CD14-positive monocyte (primary cell): ENCODE data around the gene PLXNA4. TPM values are rescaled to one million over a fixed set of nuclear protein-coding genes. Genes with fewer than 3 reads are reported as not detected.

Experiments used
- DNase-seq, 3 donors: peaks; one replicate each; pipeline ENCODE4 v3.0.0-alpha.2; 2011 to 2022
- H2AFZ ChIP-seq: 2 replicates; pipeline ENCODE4 v1.6.0; 2012; ENCODE audit warnings: mild to moderate bottlenecking, low read depth, low read length, inconsistent platforms; ENCODE audit not compliant: insufficient read depth, poor library complexity, severe bottlenecking
- H3K27ac ChIP-seq, 2 donors: 1 replicate in 1 of 2; 2 replicates in 1 of 2; pipeline ENCODE4 v1.5.1; 2012 to 2013; ENCODE audit warnings: low read length in 2 of 2, control low read depth in 1 of 2, inconsistent platforms in 1 of 2, low read depth in 1 of 2, mild to moderate bottlenecking in 1 of 2
- H3K27me3 ChIP-seq, 2 donors: one replicate each; pipeline versions ENCODE4 v1.6.0 to v1.6.1; 2011 to 2013; ENCODE audit warnings: low read length in 2 of 2; ENCODE audit not compliant: control insufficient read depth in 2 of 2, insufficient read depth in 2 of 2
- H3K36me3 ChIP-seq, 2 donors: replicated peaks in 1 of 2; 1 replicate in 1 of 2; 2 replicates in 1 of 2; pipeline versions ENCODE4 v1.5.1 to v1.6.1; 2012 to 2013; ENCODE audit warnings: low read length in 2 of 2, control low read depth in 1 of 2, inconsistent platforms in 1 of 2, mild to moderate bottlenecking in 1 of 2; ENCODE audit not compliant: insufficient read depth in 2 of 2, control insufficient read depth in 1 of 2
- H3K4me1 ChIP-seq, 2 donors: 1 replicate in 1 of 2; 2 replicates in 1 of 2; pipeline versions ENCODE4 v1.5.1 to v1.6.1; 2012 to 2013; ENCODE audit warnings: low read length in 2 of 2, control low read depth in 1 of 2, inconsistent platforms in 1 of 2, mild to moderate bottlenecking in 1 of 2, moderate library complexity in 1 of 2; ENCODE audit not compliant: insufficient read depth in 2 of 2, control insufficient read depth in 1 of 2
- H3K4me2 ChIP-seq: replicated peaks from 2 replicates; pipeline ENCODE3; 2012; ENCODE audit warnings: low read length, moderate library complexity, mild to moderate bottlenecking; ENCODE audit not compliant: poor library complexity, severe bottlenecking; ENCODE audit errors: extremely low read depth
- H3K4me3 ChIP-seq, 3 experiments: fragments of 200-600 bp in 1 of 3; sonication (generic) in 1 of 3; replicated peaks in 1 of 3; 1 replicate in 2 of 3; 2 replicates in 1 of 3; pipeline ENCODE4 v1.5.1; 2011 to 2013; ENCODE audit warnings: low read length in 3 of 3, mild to moderate bottlenecking in 3 of 3, control low read depth in 2 of 3, low read depth in 2 of 3, inconsistent platforms in 1 of 3, moderate library complexity in 1 of 3
- H3K79me2 ChIP-seq: 2 replicates; pipeline ENCODE4 v1.6.0; 2012; ENCODE audit warnings: mild to moderate bottlenecking, control low read depth, inconsistent platforms, low read length, moderate library complexity; ENCODE audit not compliant: insufficient read depth
- H3K9ac ChIP-seq: 2 replicates; pipeline ENCODE4 v1.6.0; 2017; ENCODE audit warnings: low read length, mild to moderate bottlenecking; ENCODE audit not compliant: insufficient read depth, poor library complexity, severe bottlenecking
- H3K9me3 ChIP-seq, 2 donors: replicated peaks in 1 of 2; 1 replicate in 1 of 2; 2 replicates in 1 of 2; pipeline versions ENCODE4 v1.5.1 to v1.6.1; 2012 to 2013; ENCODE audit warnings: low read length in 2 of 2, control low read depth in 1 of 2; ENCODE audit not compliant: control insufficient read depth in 1 of 2, insufficient read depth in 1 of 2
- H4K20me1 ChIP-seq: 2 replicates; pipeline ENCODE4 v1.6.0; 2012; ENCODE audit warnings: mild to moderate bottlenecking, low read length, control low read depth, moderate library complexity; ENCODE audit not compliant: insufficient read depth
- H3K27ac Mint-ChIP-seq, 7 donors: one replicate each; pipeline ENCODE4 v1.8.0; 2020; ENCODE audit warnings: mild to moderate bottlenecking in 7 of 7, mixed read lengths in 7 of 7, moderate library complexity in 6 of 7, inconsistent platforms in 2 of 7
- H3K27me3 Mint-ChIP-seq, 3 donors: one replicate each; pipeline ENCODE4 v1.8.0; 2021 to 2022; ENCODE audit warnings: low read depth in 3 of 3, mild to moderate bottlenecking in 3 of 3, mixed read lengths in 3 of 3, moderate library complexity in 3 of 3, inconsistent platforms in 1 of 3
- H3K36me3 Mint-ChIP-seq, 2 donors: one replicate each; pipeline ENCODE4 v1.8.0; 2020; ENCODE audit warnings: mixed read lengths in 2 of 2, inconsistent platforms in 1 of 2, mild to moderate bottlenecking in 1 of 2
- H3K4me1 Mint-ChIP-seq: one replicate; pipeline ENCODE4 v1.8.0; 2020; ENCODE audit warnings: mild to moderate bottlenecking, mixed read lengths
- H3K4me3 Mint-ChIP-seq, 2 donors: one replicate each; pipeline ENCODE4 v1.8.0; 2020; ENCODE audit warnings: mild to moderate bottlenecking in 2 of 2, mixed read lengths in 2 of 2, moderate library complexity in 1 of 2
- H3K9me3 Mint-ChIP-seq, 7 donors: one replicate each; pipeline ENCODE4 v1.8.0; 2020 to 2022; ENCODE audit warnings: mixed read lengths in 7 of 7, mild to moderate bottlenecking in 6 of 7, moderate library complexity in 6 of 7, inconsistent platforms in 2 of 7
- CTCF ChIP-seq: fragments of 200-600 bp; IDR thresholded peaks from one replicate; pipeline ENCODE4 v1.8.0; 2022; ENCODE audit warnings: antibody characterized with exemption, mild to moderate bottlenecking
- WGBS: methylation state at CpG from one replicate; pipeline ENCODE4 v1.1.5; 2013; ENCODE audit warnings: missing lambda C conversion rate; ENCODE audit not compliant: insufficient coverage; 5-methylcytosine and 5-hydroxymethylcytosine counted together
- intact Hi-C, 2 donors: fragments of 100-400 bp; cut with micrococcal nuclease; formaldehyde crosslinking; loops; one replicate each; pipeline versions ENCODE4 v1.15.0 to v1.15.1; 2023
- polyA plus RNA-seq, 3 donors: library from polyadenylated mRNA; depleted of rRNA in 1 of 3; unstranded in 2 of 3; stranded (reverse) in 1 of 3; fragments of 300-500 nt in 2 of 3; fragments of >200 nt in 1 of 3; fragmentation: Illumina TruSeq in 2 of 3; gene quantifications; 1 replicate in 2 of 3; 2 replicates in 1 of 3; pipeline ENCODE4 v1.2.3, GENCODE V29; 2012 to 2021

PLXNA4 gene
- polyA plus RNA-seq, 3 donors: not detected

GRCh38 chr7:132343199-132343598 is 233.1 kb downstream of the PLXNA4 start:
- no peaks in the 10 kb centered on the region for H3K36me3 ChIP-seq
- no peaks in the 10 kb centered on the region for H3K9me3 Mint-ChIP-seq
- H3K4me2 ChIP-seq: no peak overlapping the region
- peaks cover 9 to 10% (median 9%) of the 10 kb centered on the region in 3 donors for H3K27me3 Mint-ChIP-seq
- WGBS: 100% methylated on average over 1 of the region's 1 CpG
- no peak overlapping the region for H3K27ac Mint-ChIP-seq
- H2AFZ ChIP-seq: no peak overlapping the region
- H3K4me3 ChIP-seq: no peak overlapping the region
- no peak overlapping the region for H3K9ac ChIP-seq
- peaks cover 0 to 2% of the 10 kb centered on the region in 2 donors for H3K27me3 ChIP-seq
- H3K4me1 Mint-ChIP-seq: no peaks in the 10 kb centered on the region
- no peaks in the 10 kb centered on the region for H3K79me2 ChIP-seq
- no peaks in the 10 kb centered on the region for H3K9me3 ChIP-seq
- TF ChIP-seq CTCF: no peak
- H3K4me1 ChIP-seq: no peaks in the 10 kb centered on the region
- H4K20me1 ChIP-seq: no peaks in the 10 kb centered on the region
- no peaks in the 10 kb centered on the region for H3K36me3 Mint-ChIP-seq
- DNase-seq: no peak
- no peak overlapping the region for H3K27ac ChIP-seq
- no peak overlapping the region for H3K4me3 Mint-ChIP-seq
- intact Hi-C loops: no loop called here

GRCh38 chr7:132337450-132338080 is 238.7 kb downstream of the PLXNA4 start:
- Mint-ChIP-seq H3K27ac (no peak overlapping the region), H3K4me3 (no peak overlapping the region), H3K36me3 (no peaks in the 10 kb centered on the region), H3K9me3 (no peaks in the 10 kb centered on the region), H3K4me1 (no peaks in the 10 kb centered on the region), H3K27me3 (peaks cover 5 to 11% (median 6%) of the 10 kb centered on the region in 3 donors)
- no peaks in the 10 kb centered on the region for H3K36me3 ChIP-seq
- no peaks in the 10 kb centered on the region for H3K79me2 ChIP-seq
- no peaks in the 10 kb centered on the region for H3K9me3 ChIP-seq
- H3K27ac ChIP-seq: no peak overlapping the region
- H3K4me1 ChIP-seq: no peaks in the 10 kb centered on the region
- TF ChIP-seq CTCF: no peak
- 60% methylated on average over 1 of the region's 4 CpGs for WGBS
- H2AFZ ChIP-seq: no peak overlapping the region
- no peak overlapping the region for H3K9ac ChIP-seq
- H3K27me3 ChIP-seq: peaks cover 0 to 2% of the 10 kb centered on the region in 2 donors
- DNase-seq: no peak
- H3K4me2 ChIP-seq: no peak overlapping the region
- intact Hi-C loops: no loop called here
- no peaks in the 10 kb centered on the region for H4K20me1 ChIP-seq
- no peak overlapping the region for H3K4me3 ChIP-seq
